Adrenal gland (tissue), 12 donors: ENCODE measurements around the gene CPNE4. TPM values are rescaled to one million over a fixed set of nuclear protein-coding genes. Genes with fewer than 3 reads are reported as not detected.

Experiments
- DNase-seq, 7 donors: peaks; one replicate each; pipeline ENCODE4 v3.0.0-alpha.2; 2019 to 2020
- H3K27ac ChIP-seq, 5 donors: fragments of 200-600 bp; sonication (generic) in 4 of 5; 1 replicate in 3 of 5; 2 replicates in 2 of 5; pipeline versions ENCODE4 v1.5.1 to v1.8.0; 2016 to 2020; ENCODE audit warnings: mild to moderate bottlenecking in 1 of 5
- H3K27me3 ChIP-seq: fragments of 200-600 bp; 2 replicates; pipeline ENCODE4 v1.8.0; 2021
- H3K36me3 ChIP-seq, 2 donors: fragments of 200-600 bp; replicated peaks in 1 of 2; 1 replicate in 1 of 2; 2 replicates in 1 of 2; pipeline versions ENCODE4 v1.5.1 to v1.8.0; 2018 to 2022
- H3K4me1 ChIP-seq, 2 donors: fragments of 200-600 bp; replicated peaks in 1 of 2; 1 replicate in 1 of 2; 2 replicates in 1 of 2; pipeline versions ENCODE4 v1.5.1 to v1.8.0; 2018 to 2021
- H3K4me3 ChIP-seq, 4 donors: fragments of 200-600 bp; sonication (generic) in 3 of 4; one replicate each; pipeline ENCODE4 v1.5.1; 2016 to 2018
- H3K9me3 ChIP-seq, 3 donors: fragments of 200-600 bp; sonication (generic) in 1 of 3; replicated peaks in 1 of 3; 1 replicate in 2 of 3; 2 replicates in 1 of 3; pipeline versions ENCODE4 v1.5.1 to v1.8.0; 2016 to 2021
- CTCF ChIP-seq, 6 experiments: fragments of 450-650 bp in 4 of 6; fragments of 200-600 bp in 2 of 6; sonication (generic) in 1 of 6; IDR thresholded peaks; 1 replicate in 5 of 6; 2 replicates in 1 of 6; pipeline versions ENCODE4 v1.5.1 to v1.8.0; 2016 to 2021; ENCODE audit warnings: antibody characterized with exemption in 6 of 6, mild to moderate bottlenecking in 2 of 6, moderate library complexity in 1 of 6
- POLR2A ChIP-seq, 2 donors: fragments of 450-650 bp; IDR thresholded peaks; one replicate each; pipeline ENCODE4 v1.6.1; 2017; ENCODE audit warnings: antibody characterized with exemption in 2 of 2, mild to moderate bottlenecking in 2 of 2, moderate library complexity in 1 of 2
- WGBS, 4 donors: extraction: QIAGEN DNeasy Blood & Tissue Kit in 2 of 4; methylation state at CpG; one replicate each; pipeline versions ENCODE4 v1.1.5 to v1.1.7; 2013 to 2017; 5-methylcytosine and 5-hydroxymethylcytosine counted together
- intact Hi-C, 2 donors: fragments of 100-400 bp; cut with DNase I; formaldehyde crosslinking; loops; one replicate each; pipeline versions ENCODE4 v1.14.1 to v1.15.0; 2022 to 2023
- polyA plus RNA-seq, 3 donors: library from polyadenylated mRNA; stranded (reverse); fragments of 200-250 nt in 2 of 3; fragments of 350-450 nt in 1 of 3; fragmentation: Illumina TruSeq in 1 of 3; extraction: RNeasy Lipid Tissue Mini Kit (QIAGEN cat#74804) in 1 of 3; gene quantifications; one replicate each; pipeline ENCODE4 v1.2.3, GENCODE V29; 2013 to 2014
- total RNA-seq, 9 donors: library from RNA; depleted of rRNA in 4 of 9; stranded (reverse); fragments of >200 nt in 4 of 9; fragments of 120-200 nt in 1 of 9; fragmentation: NEBNext Ultra II Directional in 1 of 9; extraction: Animal tissue kit (Norgen Biotek cat#: 25700) in 1 of 9; gene quantifications; one replicate each; pipeline versions ENCODE4 v1.1.0 to v1.2.4, GENCODE V29; 2013 to 2023
- donor health status: healthy with polysubstance abuse.
- donor health status: Bipolar disorder and iron deficiency.
- donor health status: DM: yes; HTN: yes; CAD: no.
- donor health status: DM: no; HTN: no; CAD: no.
- donor health status: DM: no; HTN: no; CAD: no.
- donor health status: DM: yes; HTN: yes; CAD: no.

Gene CPNE4
- total and polyA plus RNA-seq, 12 donors, result 0.11 to 7.5 (median 0.59) TPM

- intact Hi-C loops, result no loop called here
- no peaks in the 10 kb centered on the region for H3K27me3 ChIP-seq
- TF ChIP-seq POLR2A (IDR thresholded peaks at IDR 0.05), result no peak
- no peak for TF ChIP-seq CTCF (IDR thresholded peaks at IDR 0.05)
Measured at GRCh38 chr3:131995891-131996290, 38.9 kb downstream of the CPNE4 start.

GRCh38 chr3:131989318-131989717 lies 45.5 kb downstream of the CPNE4 start:
- Histone ChIP-seq H3K27me3 (no peaks in the 10 kb centered on the region), H3K27ac (no peak overlapping the region), H3K36me3 (no peaks in the 10 kb centered on the region), H3K4me3 (no peak overlapping the region), H3K9me3 (no peaks in the 10 kb centered on the region), H3K4me1 (no peaks in the 10 kb centered on the region)
- DNase-seq, result no peak
- TF ChIP-seq CTCF (IDR thresholded peaks at IDR 0.05) (no peak), POLR2A (IDR thresholded peaks at IDR 0.05) (no peak)
- intact Hi-C loops, result no loop called here
- 82 to 89% (median 86%) methylated on average over 1 to 3 of the region's 3 CpGs for WGBS, 4 donors

More at GRCh38 chr3:131995891-131996290, 38.9 kb downstream of the CPNE4 start:
- Histone ChIP-seq H3K4me3 (no peak overlapping the region), H3K4me1 (no peaks in the 10 kb centered on the region), H3K27ac (no peak overlapping the region), H3K36me3 (no peaks in the 10 kb centered on the region), H3K9me3 (no peaks in the 10 kb centered on the region)
- 38 to 55% (median 53%) methylated on average over 3 of the region's 3 CpGs for WGBS, 4 donors
- no peak for DNase-seq

GRCh38 chr3:131988209-131988608 lies 46.6 kb downstream of the CPNE4 start:
- WGBS, 4 donors, result 71 to 82% (median 76%) methylated on average over 3 of the region's 3 CpGs
- Histone ChIP-seq H3K27ac (no peak overlapping the region), H3K4me3 (no peak overlapping the region), H3K4me1 (no peaks in the 10 kb centered on the region), H3K36me3 (no peaks in the 10 kb centered on the region), H3K9me3 (no peaks in the 10 kb centered on the region), H3K27me3 (no peaks in the 10 kb centered on the region)
- intact Hi-C loops, result no loop called here
- TF ChIP-seq CTCF (IDR thresholded peaks at IDR 0.05) (no peak), POLR2A (IDR thresholded peaks at IDR 0.05) (no peak)
- no peak for DNase-seq

- Histone ChIP-seq H3K27me3 (no peaks in the 10 kb centered on the region), H3K4me1 (no peaks in the 10 kb centered on the region), H3K4me3 (no peak overlapping the region), H3K9me3 (no peaks in the 10 kb centered on the region), H3K36me3 (no peaks in the 10 kb centered on the region), H3K27ac (no peak overlapping the region)
- intact Hi-C loops, result no loop called here
- no peak for TF ChIP-seq CTCF (IDR thresholded peaks at IDR 0.05)
- no peak for DNase-seq
- 47 to 64% (median 49%) methylated on average over 1 of the region's 1 CpG for WGBS, 4 donors
Measured at GRCh38 chr3:131983689-131984088, 51.1 kb downstream of the CPNE4 start.
